ENCODE data around the gene MEN1.

GRCh38 chr11:64831411-64831891 lies 21.1 kb upstream of the MEN1 start:
- TF ChIP-seq CTCF (IDR thresholded peaks at IDR 0.05): no peak
- TF ChIP-seq POLR2AphosphoS5 (IDR thresholded peaks at IDR 0.05): no peak
